GM15510 (cell line): ENCODE results near the gene PSMD12.
A peak's percentile ranks its signal among the peaks of the same experiment; 100 is the strongest.

ENCODE experiments used
- POLR2A ChIP-seq: IDR thresholded peaks from 3 replicates; pipeline ENCODE4 v1.6.1; 2011; ENCODE audit warnings: borderline replicate concordance; ENCODE audit not compliant: insufficient read length; ENCODE audit errors: extremely low read depth

The PSMD12 gene

DNA sequence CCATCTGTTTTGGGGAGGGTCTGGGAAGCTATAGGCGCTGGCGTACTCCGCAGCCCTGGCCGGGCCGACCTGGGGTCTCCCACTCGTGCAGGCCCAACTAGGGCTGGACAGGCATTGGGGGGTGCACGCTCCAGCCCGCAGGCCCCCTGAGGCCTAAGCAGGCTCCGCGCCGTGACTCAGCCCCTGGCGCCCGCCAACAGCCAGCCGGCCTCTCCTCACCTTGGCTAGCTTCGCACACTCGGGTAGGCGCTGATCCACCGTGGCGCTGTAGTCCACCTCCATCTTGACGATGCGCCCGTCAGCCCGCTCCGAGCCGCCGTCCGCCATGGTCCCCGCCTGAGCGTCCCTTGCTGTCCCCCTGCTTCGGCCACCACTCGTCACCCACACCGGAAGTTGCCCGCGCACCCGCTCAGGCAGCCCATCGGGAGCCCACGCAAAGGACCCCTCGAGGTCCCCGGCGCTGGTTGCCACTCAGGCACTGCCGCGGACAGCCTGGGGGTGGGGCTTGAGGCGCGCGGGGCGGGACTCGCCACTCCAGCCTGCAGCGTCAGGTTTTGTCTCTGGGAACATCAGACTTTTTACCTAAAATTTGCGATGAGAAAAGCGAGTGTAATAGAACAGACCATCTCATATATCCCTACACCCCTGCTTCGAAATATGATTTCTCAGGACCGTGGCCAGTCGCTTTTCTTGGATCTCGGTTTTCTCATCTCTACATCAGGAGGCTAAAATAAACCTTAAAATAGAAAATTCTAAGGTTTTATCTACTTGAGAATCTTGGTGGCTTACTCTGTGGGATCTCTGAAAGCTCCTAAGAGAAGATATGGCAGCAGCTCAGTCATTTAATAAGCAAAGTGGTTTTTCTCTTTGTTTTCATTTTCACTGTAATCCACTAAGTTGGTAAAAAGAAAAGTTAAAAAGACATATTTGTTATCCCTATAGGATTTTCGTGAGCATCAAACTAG lies at the start of gene PSMD12:
Gene PSMD12, minus strand, starts transcription at position 385 of the 965 bp plus-strand sequence. Its CDS starts 58 bp downstream, at position 327.
- peak; percentile 92 for TF ChIP-seq POLR2A

- no peak for TF ChIP-seq POLR2A
These were observed 48.9 kb upstream of the PSMD12 start for GRCh38 chr17:67415291-67415690.

GRCh38 chr17:67414559-67414958 lies 48.2 kb upstream of the PSMD12 start:
- TF ChIP-seq POLR2A = no peak

DNA sequence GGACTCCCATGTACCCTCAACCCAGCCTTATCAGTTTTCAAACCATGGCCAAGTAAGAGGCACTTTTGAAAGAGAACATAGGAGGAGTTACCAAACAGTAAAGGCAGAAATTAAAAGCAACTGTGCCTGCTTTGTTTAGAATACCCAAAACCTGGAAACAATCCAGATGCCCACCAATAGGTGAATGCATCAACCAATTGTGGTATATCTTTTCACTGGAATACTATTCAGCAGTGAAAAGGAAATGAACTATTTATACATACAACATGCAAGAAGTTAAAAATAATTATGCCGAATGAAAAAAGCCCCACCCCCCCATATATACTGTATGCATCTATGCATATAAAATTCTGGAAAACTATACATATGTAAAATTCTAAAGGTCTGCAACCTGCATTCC lies 47.8 kb upstream of the PSMD12 start:
- TF ChIP-seq POLR2A = no peak

- no peak for TF ChIP-seq POLR2A
These were observed 47.0 kb upstream of the PSMD12 start for GRCh38 chr17:67413388-67413787.

- no peak for TF ChIP-seq POLR2A
These were observed 46.6 kb upstream of the PSMD12 start for GRCh38 chr17:67412941-67413340.

- no peak for TF ChIP-seq POLR2A
These were observed 45.7 kb upstream of the PSMD12 start for GRCh38 chr17:67412032-67412431.

DNA sequence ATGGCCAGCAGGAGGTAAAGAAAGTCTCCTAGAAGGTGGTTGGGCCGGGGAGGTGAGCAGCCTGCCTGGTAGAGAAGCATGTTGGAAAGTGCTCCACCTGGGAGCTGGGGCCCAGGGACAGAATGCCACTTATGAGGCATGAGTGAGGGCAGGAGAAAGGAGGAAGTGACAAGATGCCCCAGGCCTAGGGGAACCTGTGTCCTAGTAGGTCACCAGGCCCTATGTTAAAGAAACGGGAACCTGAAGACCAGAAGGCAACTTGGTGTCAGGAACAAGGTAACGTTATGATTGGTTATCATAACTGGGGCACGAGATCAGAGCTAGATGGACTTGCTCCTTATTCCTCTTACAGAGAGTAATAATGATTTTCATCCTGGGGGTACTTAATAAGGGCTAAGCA lies 45.0 kb upstream of the PSMD12 start:
- TF ChIP-seq POLR2A = no peak

DNA sequence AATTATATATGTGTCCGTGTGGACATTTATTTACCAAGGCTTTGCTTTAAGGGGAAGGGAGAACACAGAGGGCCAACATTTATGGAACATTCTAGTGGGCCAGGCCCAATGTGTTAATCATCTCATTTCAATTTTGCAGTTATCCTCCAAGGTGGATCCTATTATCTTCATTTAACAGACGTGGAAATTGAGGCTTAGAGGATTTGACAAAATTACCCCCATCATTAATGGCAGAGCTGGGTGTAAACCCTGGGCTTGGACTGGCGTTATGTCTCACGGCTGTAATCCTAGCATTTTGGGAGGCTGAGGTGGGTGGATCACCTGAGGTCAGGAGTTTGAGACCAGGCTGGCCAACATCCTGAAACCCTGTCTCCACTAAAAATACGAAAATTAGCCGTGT lies 37.1 kb upstream of the PSMD12 start:
- no peak for TF ChIP-seq POLR2A

- TF ChIP-seq POLR2A = no peak
These were observed 36.7 kb upstream of the PSMD12 start for GRCh38 chr17:67403065-67403464.

GRCh38 chr17:67401598-67402504 lies 35.5 kb upstream of the PSMD12 start:
- no peak for TF ChIP-seq POLR2A

GRCh38 chr17:67401106-67401505 lies 34.7 kb upstream of the PSMD12 start:
- TF ChIP-seq POLR2A = no peak

GRCh38 chr17:67400193-67400592 lies 33.8 kb upstream of the PSMD12 start:
- no peak for TF ChIP-seq POLR2A

- no peak for TF ChIP-seq POLR2A
These were observed 33.3 kb upstream of the PSMD12 start for GRCh38 chr17:67399676-67400075.

GRCh38 chr17:67393809-67394397 lies 27.5 kb upstream of the PSMD12 start:
- no peak for TF ChIP-seq POLR2A

DNA sequence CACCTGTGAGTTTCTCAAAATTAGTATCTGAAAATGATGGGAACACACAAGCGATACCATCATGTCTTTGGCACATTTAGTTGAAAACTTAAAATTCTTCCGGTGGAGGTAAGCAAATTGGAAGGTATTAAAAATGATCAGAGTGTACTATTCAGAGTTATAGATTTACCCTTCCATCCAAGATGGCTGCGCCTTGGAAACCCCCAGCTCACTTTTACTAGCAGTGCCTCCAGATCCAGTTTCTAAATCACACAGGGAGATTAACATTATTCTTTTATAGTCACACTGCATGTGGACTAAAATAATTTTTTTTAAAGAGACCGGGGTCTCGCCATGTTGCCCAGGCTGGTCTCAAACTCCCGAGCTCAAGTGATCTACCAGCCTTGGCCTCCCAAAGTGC lies 25.7 kb upstream of the PSMD12 start:
- no peak for TF ChIP-seq POLR2A
